Esophagus (tissue), 2 donors: ENCODE data around the gene FNBP1L. TPM values are rescaled to one million over a fixed set of nuclear protein-coding genes. Genes with fewer than 3 reads are reported as not detected.

ENCODE experiments used
- H3K27ac ChIP-seq, 2 donors: one replicate each; pipeline ENCODE4 v1.5.1; 2013; ENCODE audit warnings: low read depth in 2 of 2, mild to moderate bottlenecking in 2 of 2, inconsistent platforms in 1 of 2, low read length in 1 of 2, moderate library complexity in 1 of 2
- H3K27me3 ChIP-seq, 2 donors: one replicate each; pipeline ENCODE4 v1.6.1; 2013; ENCODE audit warnings: low read length in 2 of 2, control low read depth in 1 of 2, mild to moderate bottlenecking in 1 of 2; ENCODE audit not compliant: insufficient read depth in 2 of 2, control insufficient read depth in 1 of 2
- H3K36me3 ChIP-seq, 2 donors: one replicate each; pipeline ENCODE4 v1.6.1; 2013; ENCODE audit warnings: low read length in 1 of 2; ENCODE audit not compliant: control insufficient read depth in 2 of 2, insufficient read depth in 2 of 2
- H3K4me1 ChIP-seq, 2 donors: one replicate each; pipeline ENCODE4 v1.6.1; 2013; ENCODE audit warnings: low read length in 1 of 2; ENCODE audit not compliant: control insufficient read depth in 2 of 2, insufficient read depth in 2 of 2
- H3K4me3 ChIP-seq, 2 donors: one replicate each; pipeline ENCODE4 v1.5.1; 2013; ENCODE audit warnings: low read length in 2 of 2, mild to moderate bottlenecking in 2 of 2, low read depth in 1 of 2, moderate library complexity in 1 of 2
- H3K9me3 ChIP-seq, 2 donors: one replicate each; pipeline ENCODE4 v1.6.1; 2013; ENCODE audit warnings: mild to moderate bottlenecking in 2 of 2, low read depth in 1 of 2, low read length in 1 of 2, moderate library complexity in 1 of 2; ENCODE audit not compliant: control insufficient read depth in 2 of 2, insufficient read depth in 1 of 2
- WGBS, 2 donors: extraction: QIAGEN DNeasy Blood & Tissue Kit; methylation state at CpG; one replicate each; pipeline ENCODE4 v1.1.7; 2013; 5-methylcytosine and 5-hydroxymethylcytosine counted together
- polyA plus RNA-seq, 2 donors: library from polyadenylated mRNA; stranded (reverse); fragments of 200-250 nt; gene quantifications; one replicate each; pipeline ENCODE4 v1.2.3, GENCODE V29; 2013
- donor health status: healthy with polysubstance abuse.
- donor health status: Bipolar disorder and iron deficiency.

FNBP1L gene
- polyA plus RNA-seq, 2 donors = 4.7 to 7.9 TPM

- peaks cover 4 to 13% of the 10 kb centered on the region in 2 donors for H3K36me3 ChIP-seq
Measured at GRCh38 chr1:93571623-93572310, 123.8 kb downstream of the FNBP1L start.

GRCh38 chr1:93573940-93574469 lies 126.1 kb downstream of the FNBP1L start:
- WGBS, 2 donors = 51 to 55% methylated on average over 1 of the region's 1 CpG
- Histone ChIP-seq H3K36me3 (peaks cover 4 to 14% of the 10 kb centered on the region in 2 donors), H3K27ac (no peak overlapping the region)

More at GRCh38 chr1:93571623-93572310, 123.8 kb downstream of the FNBP1L start:
- Histone ChIP-seq H3K4me3 (no peak overlapping the region), H3K27ac (no peak overlapping the region), H3K9me3 (no peaks in the 10 kb centered on the region), H3K27me3 (no peaks in the 10 kb centered on the region), H3K4me1 (peaks cover 0 to 3% of the 10 kb centered on the region in 2 donors)
- WGBS, 2 donors = 95 to 97% methylated on average over 12 of the region's 12 CpGs

GRCh38 chr1:93574511-93574910 lies 126.6 kb downstream of the FNBP1L start:
- no peak overlapping the region for H3K4me3 ChIP-seq
- no peaks in the 10 kb centered on the region for H3K27me3 ChIP-seq
- peaks cover 0 to 10% of the 10 kb centered on the region in 2 donors for H3K4me1 ChIP-seq
- WGBS, 2 donors = 85 to 91% methylated on average over 7 of the region's 7 CpGs
- no peaks in the 10 kb centered on the region for H3K9me3 ChIP-seq
- H3K36me3 ChIP-seq = peaks cover 1 to 12% of the 10 kb centered on the region in 2 donors
- no peak overlapping the region for H3K27ac ChIP-seq

More at GRCh38 chr1:93573940-93574469, 126.1 kb downstream of the FNBP1L start:
- Histone ChIP-seq H3K27me3 (no peaks in the 10 kb centered on the region), H3K4me3 (no peak overlapping the region), H3K4me1 (peaks cover 0 to 5% of the 10 kb centered on the region in 2 donors), H3K9me3 (no peaks in the 10 kb centered on the region)

- H3K4me3 ChIP-seq = no peak overlapping the region
- H3K36me3 ChIP-seq = peaks cover 0 to 11% of the 10 kb centered on the region in 2 donors
- no peak overlapping the region for H3K27ac ChIP-seq
- no peaks in the 10 kb centered on the region for H3K27me3 ChIP-seq
- no peaks in the 10 kb centered on the region for H3K9me3 ChIP-seq
- WGBS, 2 donors = 93 to 95% methylated on average over 6 of the region's 6 CpGs
- peaks cover 0 to 14% of the 10 kb centered on the region in 2 donors for H3K4me1 ChIP-seq
Measured at GRCh38 chr1:93574991-93575390, 127.1 kb downstream of the FNBP1L start.

GRCh38 chr1:93575621-93576284 lies 127.8 kb downstream of the FNBP1L start:
- H3K4me3 ChIP-seq = no peak overlapping the region
- peaks cover 0 to 14% of the 10 kb centered on the region in 2 donors for H3K4me1 ChIP-seq
- H3K9me3 ChIP-seq = no peaks in the 10 kb centered on the region
- peaks cover 0 to 11% of the 10 kb centered on the region in 2 donors for H3K36me3 ChIP-seq
- H3K27ac ChIP-seq = no peak overlapping the region
- WGBS, 2 donors = 66 to 75% methylated on average over 10 of the region's 10 CpGs
- H3K27me3 ChIP-seq = no peaks in the 10 kb centered on the region

GRCh38 chr1:93576346-93576745 lies 128.4 kb downstream of the FNBP1L start:
- peaks cover 0 to 14% of the 10 kb centered on the region in 2 donors for H3K4me1 ChIP-seq
- H3K4me3 ChIP-seq = no peak overlapping the region
- H3K36me3 ChIP-seq = peaks cover 0 to 11% of the 10 kb centered on the region in 2 donors
- 43 to 60% methylated on average over 9 of the region's 9 CpGs for WGBS, 2 donors
- no peaks in the 10 kb centered on the region for H3K9me3 ChIP-seq
- H3K27ac ChIP-seq = no peak overlapping the region
- no peaks in the 10 kb centered on the region for H3K27me3 ChIP-seq

GRCh38 chr1:93576746-93577145 lies 128.8 kb downstream of the FNBP1L start:
- Histone ChIP-seq H3K4me1 (peaks cover 0 to 14% of the 10 kb centered on the region in 2 donors), H3K27ac (no peak overlapping the region), H3K36me3 (peaks cover 0 to 9% of the 10 kb centered on the region in 2 donors), H3K4me3 (no peak overlapping the region), H3K9me3 (no peaks in the 10 kb centered on the region), H3K27me3 (no peaks in the 10 kb centered on the region)
- 94 to 95% methylated on average over 2 of the region's 2 CpGs for WGBS, 2 donors

- no peaks in the 10 kb centered on the region for H3K9me3 ChIP-seq
- H3K27me3 ChIP-seq = no peaks in the 10 kb centered on the region
- 82 to 84% methylated on average over 18 of the region's 18 CpGs for WGBS, 2 donors
- H3K4me1 ChIP-seq = peaks cover 3 to 18% of the 10 kb centered on the region in 2 donors
- no peak overlapping the region for H3K4me3 ChIP-seq
- no peak overlapping the region for H3K27ac ChIP-seq
- peaks cover 0 to 15% of the 10 kb centered on the region in 2 donors for H3K36me3 ChIP-seq
Measured at GRCh38 chr1:93577536-93578432, 129.9 kb downstream of the FNBP1L start.

- Histone ChIP-seq H3K27ac (no peak overlapping the region), H3K27me3 (no peaks in the 10 kb centered on the region), H3K4me1 (peaks cover 3 to 19% of the 10 kb centered on the region in 2 donors), H3K9me3 (no peaks in the 10 kb centered on the region), H3K4me3 (no peak overlapping the region), H3K36me3 (peaks cover 0 to 18% of the 10 kb centered on the region in 2 donors)
- WGBS, 2 donors = 95 to 98% methylated on average over 6 of the region's 6 CpGs
Measured at GRCh38 chr1:93578433-93578830, 130.5 kb downstream of the FNBP1L start.
